ENCODE measurements around the gene ZNF503.

The ZNF503 gene

GRCh38 chr10:75431180-75432111 lies 29.9 kb upstream of the ZNF503 start, which contains the start of gene LRMDA:
TSS of gene LRMDA (plus strand) at chr10:75431624.
- DNase-seq = no peak

GRCh38 chr10:75430000-75430763 lies 28.6 kb upstream of the ZNF503 start:
- DNase-seq = no peak

- DNase-seq = no peak
These were observed 27.7 kb upstream of the ZNF503 start for GRCh38 chr10:75429159-75429827.

- DNase-seq = peak; percentile 22
These were observed 27.0 kb upstream of the ZNF503 start for GRCh38 chr10:75428434-75429158.

GRCh38 chr10:75427951-75428350 lies 26.4 kb upstream of the ZNF503 start:
- no peak for DNase-seq

GRCh38 chr10:75426880-75427279 lies 25.3 kb upstream of the ZNF503 start:
- DNase-seq = no peak

- no peak for DNase-seq
These were observed 23.9 kb upstream of the ZNF503 start for GRCh38 chr10:75425291-75426079.

GRCh38 chr10:75424571-75424970 lies 23.0 kb upstream of the ZNF503 start:
- DNase-seq = no peak

- no peak for DNase-seq
These were observed 21.3 kb upstream of the ZNF503 start for GRCh38 chr10:75422913-75423312.

GRCh38 chr10:75418712-75419111 lies 17.1 kb upstream of the ZNF503 start:
- DNase-seq = no peak

- no peak for DNase-seq
These were observed 16.7 kb upstream of the ZNF503 start for GRCh38 chr10:75418293-75418692.

GRCh38 chr10:75417522-75417927 lies 16.0 kb upstream of the ZNF503 start:
- no peak for DNase-seq

- no peak for DNase-seq
These were observed 13.0 kb upstream of the ZNF503 start for GRCh38 chr10:75414527-75414926.

- DNase-seq = no peak
These were observed 8.8 kb upstream of the ZNF503 start for GRCh38 chr10:75410132-75411005.

GRCh38 chr10:75408911-75409885 lies 7.6 kb upstream of the ZNF503 start:
- DNase-seq = peak; percentile 41

- DNase-seq = no peak
These were observed 6.9 kb upstream of the ZNF503 start for GRCh38 chr10:75408509-75408875.

- no peak for DNase-seq
These were observed 6.3 kb upstream of the ZNF503 start for GRCh38 chr10:75407713-75408508.

GRCh38 chr10:75407224-75407712 lies 5.7 kb upstream of the ZNF503 start:
- no peak for DNase-seq
